OCI-LY7 (cell line): ENCODE data around the gene COL4A3. TPM values are rescaled to one million over a fixed set of nuclear protein-coding genes. Genes with fewer than 3 reads are reported as not detected.

Experiments used
- BruUV-seq: library from RNA; stranded (reverse); fragments of 400-500 nt; replicated peaks from 2 replicates; lab custom pipeline; 2021; lab: Mats Ljungman, UMichigan
- CTCF ChIA-PET: fragments of 300-600 bp; sonication (Branson Sonifier 250); formaldehyde crosslinking; loops from one replicate; lab custom pipeline; 2022; ENCODE audit warnings: antibody characterized with exemption; ENCODE audit not compliant: unreplicated experiment; lab: Charles Lee
- POLR2A ChIA-PET: fragments of 300-600 bp; sonication (Branson Sonifier 250); formaldehyde crosslinking; loops from one replicate; lab custom pipeline; 2022; ENCODE audit warnings: antibody characterized with exemption; lab: Charles Lee
- DNase-seq: peaks from one replicate; pipeline ENCODE4 v3.0.0-alpha.2; 2015; ENCODE audit warnings: low spot score
- H2AFZ ChIP-seq: fragments of 200-600 bp; sonication (generic), shearing (Covaris generic); 2 replicates; pipeline ENCODE4 v1.6.1; 2014; ENCODE audit warnings: mild to moderate bottlenecking, antibody characterized with exemption, low read length, moderate library complexity
- H3K27ac ChIP-seq: fragments of 200-600 bp; sonication (generic); 2 replicates; pipeline ENCODE4 v1.5.1; 2014; ENCODE audit warnings: mixed run types, low read depth, mild to moderate bottlenecking, moderate library complexity, low read length, inconsistent platforms; ENCODE audit not compliant: poor library complexity, severe bottlenecking
- H3K36me3 ChIP-seq: fragments of 200-600 bp; sonication (generic); 2 replicates; pipeline ENCODE4 v1.6.1; 2014; ENCODE audit warnings: mild to moderate bottlenecking, antibody characterized with exemption, low read length, moderate library complexity, mixed read lengths; ENCODE audit not compliant: insufficient read depth
- H3K4me1 ChIP-seq: fragments of 200-600 bp; sonication (generic); 2 replicates; pipeline ENCODE4 v1.5.1; 2014; ENCODE audit warnings: mild to moderate bottlenecking, low read length; ENCODE audit not compliant: insufficient read depth, poor library complexity, severe bottlenecking
- H3K4me2 ChIP-seq: fragments of 200-600 bp; sonication (generic); 2 replicates; pipeline ENCODE4 v1.6.1; 2014; ENCODE audit warnings: mild to moderate bottlenecking, low read length
- H3K4me3 ChIP-seq: fragments of 200-600 bp; sonication (generic); 2 replicates; pipeline ENCODE4 v1.5.1; 2014; ENCODE audit warnings: mild to moderate bottlenecking, low read depth, low read length; ENCODE audit not compliant: poor library complexity, severe bottlenecking
- H3K79me2 ChIP-seq: fragments of 200-600 bp; sonication (generic); 2 replicates; pipeline ENCODE4 v1.6.1; 2016; ENCODE audit warnings: low read depth, mild to moderate bottlenecking, low read length, moderate library complexity, mixed read lengths; ENCODE audit not compliant: insufficient read depth
- H3K9me2 ChIP-seq: fragments of 200-600 bp; sonication (generic); 2 replicates; pipeline ENCODE4 v1.6.1; 2016; ENCODE audit warnings: mild to moderate bottlenecking, low read length, mixed read lengths; ENCODE audit not compliant: insufficient read depth
- H3K9me3 ChIP-seq: fragments of 200-600 bp; sonication (generic); 2 replicates; pipeline ENCODE4 v1.6.1; 2014; ENCODE audit warnings: mild to moderate bottlenecking, mixed run types, low read length, mixed read lengths
- H4K20me1 ChIP-seq: fragments of 200-600 bp; sonication (generic); 2 replicates; pipeline ENCODE4 v1.6.1; 2014; ENCODE audit warnings: mild to moderate bottlenecking, antibody characterized with exemption, low read length, moderate library complexity, mixed read lengths; ENCODE audit not compliant: insufficient read depth
- EZH2phosphoT487 ChIP-seq: fragments of 200-600 bp; sonication (generic); IDR thresholded peaks from 2 replicates; pipeline ENCODE4 v1.6.1; 2018; ENCODE audit warnings: low read depth, borderline replicate concordance, mild to moderate bottlenecking, mixed run types, antibody characterized with exemption, low read length, moderate library complexity, mixed read lengths
- intact Hi-C: fragments of 100-400 bp; cut with micrococcal nuclease; formaldehyde crosslinking; loops from one replicate; pipeline ENCODE4 v1.10.0; 2022; ENCODE audit not compliant: unreplicated experiment
- total RNA-seq, 2 experiments: library from RNA; depleted of rRNA in 1 of 2; stranded (reverse); fragments of >200 nt in 1 of 2; shearing (Covaris generic) in 1 of 2; gene quantifications; 2 replicates each; pipeline ENCODE4 v1.2.3, GENCODE V29; 2014 to 2022
- TF ChIP-seq, protein P1 (sequence below): fragments of 200-600 bp; sonication (generic); conservative IDR thresholded peaks from 2 replicates; pipeline ENCODE4 v1.5.1; 2014; ENCODE audit warnings: mild to moderate bottlenecking, antibody characterized with exemption, low read length, moderate library complexity, mixed read lengths

COL4A3 gene
- total RNA-seq, 2 experiments from 2014 or later: 0.06 to 10.9 TPM

GRCh38 chr2:227148106-227148505 is 16.3 kb upstream of the COL4A3 start:
- CTCF ChIA-PET: no interaction called here
- BruUV-seq: no TSS peak
- no peaks in the 10 kb centered on the region for H3K79me2 ChIP-seq
- H4K20me1 ChIP-seq: no peaks in the 10 kb centered on the region
- no peak overlapping the region for H3K4me3 ChIP-seq
- no peaks in the 10 kb centered on the region for H3K9me2 ChIP-seq
- H2AFZ ChIP-seq: no peak overlapping the region
- no peak for TF ChIP-seq EZH2phosphoT487
- TF ChIP-seq, protein P1, sequence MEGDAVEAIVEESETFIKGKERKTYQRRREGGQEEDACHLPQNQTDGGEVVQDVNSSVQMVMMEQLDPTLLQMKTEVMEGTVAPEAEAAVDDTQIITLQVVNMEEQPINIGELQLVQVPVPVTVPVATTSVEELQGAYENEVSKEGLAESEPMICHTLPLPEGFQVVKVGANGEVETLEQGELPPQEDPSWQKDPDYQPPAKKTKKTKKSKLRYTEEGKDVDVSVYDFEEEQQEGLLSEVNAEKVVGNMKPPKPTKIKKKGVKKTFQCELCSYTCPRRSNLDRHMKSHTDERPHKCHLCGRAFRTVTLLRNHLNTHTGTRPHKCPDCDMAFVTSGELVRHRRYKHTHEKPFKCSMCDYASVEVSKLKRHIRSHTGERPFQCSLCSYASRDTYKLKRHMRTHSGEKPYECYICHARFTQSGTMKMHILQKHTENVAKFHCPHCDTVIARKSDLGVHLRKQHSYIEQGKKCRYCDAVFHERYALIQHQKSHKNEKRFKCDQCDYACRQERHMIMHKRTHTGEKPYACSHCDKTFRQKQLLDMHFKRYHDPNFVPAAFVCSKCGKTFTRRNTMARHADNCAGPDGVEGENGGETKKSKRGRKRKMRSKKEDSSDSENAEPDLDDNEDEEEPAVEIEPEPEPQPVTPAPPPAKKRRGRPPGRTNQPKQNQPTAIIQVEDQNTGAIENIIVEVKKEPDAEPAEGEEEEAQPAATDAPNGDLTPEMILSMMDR: no peak
- POLR2A ChIA-PET: no interaction called here
- no peaks in the 10 kb centered on the region for H3K9me3 ChIP-seq
- no peak overlapping the region for H3K27ac ChIP-seq
- no peaks in the 10 kb centered on the region for H3K4me1 ChIP-seq
- no peaks in the 10 kb centered on the region for H3K36me3 ChIP-seq
- no peak for DNase-seq
- no peak overlapping the region for H3K4me2 ChIP-seq
- intact Hi-C loops: no loop called here

- H3K4me3 ChIP-seq: no peak overlapping the region
- no peaks in the 10 kb centered on the region for H3K36me3 ChIP-seq
- no peaks in the 10 kb centered on the region for H3K4me1 ChIP-seq
- no peaks in the 10 kb centered on the region for H4K20me1 ChIP-seq
- no peak overlapping the region for H2AFZ ChIP-seq
- intact Hi-C loops: no loop called here
- no peak overlapping the region for H3K4me2 ChIP-seq
- no peak for TF ChIP-seq EZH2phosphoT487
- TF ChIP-seq, protein P1: no peak
- no peak for DNase-seq
- H3K9me2 ChIP-seq: no peaks in the 10 kb centered on the region
- no TSS peak for BruUV-seq
- H3K9me3 ChIP-seq: no peaks in the 10 kb centered on the region
- CTCF ChIA-PET: no interaction called here
- POLR2A ChIA-PET: interaction anchor here (0.5 to 0.7 kb wide), 4 partner anchors 102 to 1296 kb away, joined by 3 to 4 read pairs (median 3); no protein-coding TSS in a partner anchor
- no peak overlapping the region for H3K27ac ChIP-seq
- no peaks in the 10 kb centered on the region for H3K79me2 ChIP-seq
Observed at GRCh38 chr2:227150222-227150936, 14.0 kb upstream of the COL4A3 start.

DNA sequence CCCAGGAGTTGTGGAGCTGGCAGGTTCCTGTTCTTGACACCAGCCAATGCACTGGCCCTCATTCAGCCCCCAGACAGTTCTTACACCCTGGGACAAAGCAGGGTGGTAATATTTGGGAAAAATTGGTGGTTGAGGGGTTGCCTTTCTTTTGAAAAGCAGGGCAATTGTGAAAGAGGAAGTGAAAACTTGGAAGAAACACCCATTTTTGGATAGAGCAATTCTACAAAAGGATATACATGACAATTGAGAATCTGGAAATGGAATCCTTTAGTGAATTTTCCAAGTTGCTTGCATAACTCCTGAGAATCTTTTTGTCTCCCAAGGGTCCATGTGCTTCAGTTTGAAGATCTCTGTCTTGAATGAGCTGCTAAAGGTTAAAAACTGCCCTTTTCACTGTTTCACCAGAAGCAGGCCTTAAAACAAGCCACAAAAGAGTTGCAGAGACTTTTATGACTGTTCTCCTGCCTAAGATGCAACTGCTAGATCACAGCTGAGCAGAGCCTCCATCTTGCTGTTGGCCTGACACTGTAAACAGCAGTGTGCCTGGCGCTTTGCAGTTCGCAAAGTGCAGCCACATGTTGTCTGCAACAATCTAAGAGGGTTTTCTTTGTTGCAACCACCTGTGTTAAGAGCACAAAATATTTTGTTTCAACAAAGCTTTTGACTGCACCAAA is 12.2 kb upstream of the COL4A3 start:
- Histone ChIP-seq H3K36me3 (no peaks in the 10 kb centered on the region), H3K4me3 (no peak overlapping the region), H3K9me3 (no peaks in the 10 kb centered on the region), H3K4me2 (no peak overlapping the region), H3K4me1 (no peaks in the 10 kb centered on the region), H3K9me2 (no peaks in the 10 kb centered on the region), H4K20me1 (no peaks in the 10 kb centered on the region), H2AFZ (no peak overlapping the region), H3K27ac (no peak overlapping the region), H3K79me2 (no peaks in the 10 kb centered on the region)
- POLR2A ChIA-PET: no interaction called here
- CTCF ChIA-PET: no interaction called here
- DNase-seq: no peak
- no TSS peak for BruUV-seq
- no peak for TF ChIP-seq EZH2phosphoT487
- TF ChIP-seq, protein P1: no peak
- intact Hi-C loops: no loop called here
